ENCODE results near the gene DPYSL4.

DPYSL4 gene

GRCh38 chr10:132238371-132239125 lies 51.8 kb downstream of the DPYSL4 start:
- Histone ChIP-seq H3K4me1 (ENCODE audit: control insufficient read depth, low read length) (no peaks in the 10 kb centered on the region), H3K4me2 (ENCODE audit: low read length) (no peak overlapping the region), H3K36me3 (ENCODE audit: control insufficient read depth, low read length) (no peaks in the 10 kb centered on the region), H4K20me1 (ENCODE audit: control insufficient read depth, insufficient read depth, low read depth, low read length) (no peaks in the 10 kb centered on the region), H3K27me3 (ENCODE audit: control insufficient read depth, low read length) (no peaks in the 10 kb centered on the region), H3K79me2 (ENCODE audit: control insufficient read depth, low read length) (no peaks in the 10 kb centered on the region), H3F3A (ENCODE audit: control insufficient read depth, insufficient read depth) (no peaks in the 10 kb centered on the region), H3K4me3 (ENCODE audit: low read length) (no peak overlapping the region), H3K9me3 (ENCODE audit: control insufficient read depth, insufficient read depth, low read length) (no peaks in the 10 kb centered on the region), H3K27ac (ENCODE audit: low read depth, low read length) (no peak overlapping the region), H3K9me2 (replicated peaks; ENCODE audit: control insufficient read depth, low read length) (no peaks in the 10 kb centered on the region)
- TF ChIP-seq CTCF (IDR thresholded peaks at IDR 0.05; ENCODE audit: low read depth, low read length, poor library complexity, severe bottlenecking) (no peak), EZH2phosphoT487 (IDR thresholded peaks at IDR 0.05; ENCODE audit: borderline replicate concordance, low read length) (no peak)

GRCh38 chr10:132239126-132240031 lies 52.6 kb downstream of the DPYSL4 start:
- no peaks in the 10 kb centered on the region for H3K4me1 ChIP-seq (ENCODE audit: control insufficient read depth, low read length)
- no peaks in the 10 kb centered on the region for H3K27me3 ChIP-seq (ENCODE audit: control insufficient read depth, low read length)
- TF ChIP-seq CTCF (IDR thresholded peaks at IDR 0.05; ENCODE audit: low read depth, low read length, poor library complexity, severe bottlenecking): no peak
- no peak for TF ChIP-seq EZH2phosphoT487 (IDR thresholded peaks at IDR 0.05; ENCODE audit: borderline replicate concordance, low read length)
- no peak overlapping the region for H3K4me3 ChIP-seq (ENCODE audit: low read length)
- no peaks in the 10 kb centered on the region for H3F3A ChIP-seq (ENCODE audit: control insufficient read depth, insufficient read depth)
- no peaks in the 10 kb centered on the region for H3K9me2 ChIP-seq (replicated peaks; ENCODE audit: control insufficient read depth, low read length)
- no peaks in the 10 kb centered on the region for H3K36me3 ChIP-seq (ENCODE audit: control insufficient read depth, low read length)
- H3K4me2 ChIP-seq (ENCODE audit: low read length): no peak overlapping the region
- H3K79me2 ChIP-seq (ENCODE audit: control insufficient read depth, low read length): no peaks in the 10 kb centered on the region
- no peaks in the 10 kb centered on the region for H4K20me1 ChIP-seq (ENCODE audit: control insufficient read depth, insufficient read depth, low read depth, low read length)
- no peaks in the 10 kb centered on the region for H3K9me3 ChIP-seq (ENCODE audit: control insufficient read depth, insufficient read depth, low read length)
- no peak overlapping the region for H3K27ac ChIP-seq (ENCODE audit: low read depth, low read length)

GRCh38 chr10:132240156-132240555 lies 53.4 kb downstream of the DPYSL4 start:
- no peak overlapping the region for H3K4me2 ChIP-seq (ENCODE audit: low read length)
- H4K20me1 ChIP-seq (ENCODE audit: control insufficient read depth, insufficient read depth, low read depth, low read length): no peaks in the 10 kb centered on the region
- H3K9me2 ChIP-seq (replicated peaks; ENCODE audit: control insufficient read depth, low read length): no peaks in the 10 kb centered on the region
- H3K79me2 ChIP-seq (ENCODE audit: control insufficient read depth, low read length): no peaks in the 10 kb centered on the region
- no peaks in the 10 kb centered on the region for H3K9me3 ChIP-seq (ENCODE audit: control insufficient read depth, insufficient read depth, low read length)
- H3F3A ChIP-seq (ENCODE audit: control insufficient read depth, insufficient read depth): no peaks in the 10 kb centered on the region
- no peak for TF ChIP-seq CTCF (IDR thresholded peaks at IDR 0.05; ENCODE audit: low read depth, low read length, poor library complexity, severe bottlenecking)
- TF ChIP-seq EZH2phosphoT487 (IDR thresholded peaks at IDR 0.05; ENCODE audit: borderline replicate concordance, low read length): no peak
- H3K27me3 ChIP-seq (ENCODE audit: control insufficient read depth, low read length): no peaks in the 10 kb centered on the region
- H3K4me3 ChIP-seq (ENCODE audit: low read length): no peak overlapping the region
- no peaks in the 10 kb centered on the region for H3K36me3 ChIP-seq (ENCODE audit: control insufficient read depth, low read length)
- H3K4me1 ChIP-seq (ENCODE audit: control insufficient read depth, low read length): no peaks in the 10 kb centered on the region
- no peak overlapping the region for H3K27ac ChIP-seq (ENCODE audit: low read depth, low read length)
